Endothelial cell of umbilical vein (primary cell): ENCODE results near the gene EFHC1. TPM values are rescaled to one million over a fixed set of nuclear protein-coding genes. Genes with fewer than 3 reads are reported as not detected.

Source experiments
- BruUV-seq: library from RNA; stranded (reverse); fragments of 400-500 nt; replicated peaks from 2 replicates; lab custom pipeline; 2021; lab: Mats Ljungman, UMichigan
- CTCF ChIA-PET: fragments of 300-600, 350-600 bp; sonication (Branson Sonifier 250); formaldehyde crosslinking; loops from one replicate; lab custom pipeline; 2021; ENCODE audit warnings: antibody characterized with exemption, inconsistent platforms; lab: Charles Lee
- POLR2A ChIA-PET: fragments of 300-600, 350-600 bp; sonication (Branson Sonifier 250); formaldehyde crosslinking; loops from one replicate; lab custom pipeline; 2021; ENCODE audit warnings: antibody characterized with exemption, inconsistent platforms; lab: Charles Lee
- DNase-seq: peaks from one replicate; pipeline ENCODE4 v3.0.0-alpha.2; 2011; ENCODE audit warnings: low read depth, low spot score
- FAIRE-seq: peaks from 2 replicates; lab custom pipeline; 2011; peaks lifted over from hg19 to GRCh38; lab: Jason Lieb, UNC
- H2AFZ ChIP-seq: 2 replicates; pipeline ENCODE4 v1.6.0; 2012; ENCODE audit warnings: low read depth, low read length, control low read depth, inconsistent platforms
- H3K27ac ChIP-seq: 2 replicates; pipeline ENCODE4 v1.5.1; 2011; ENCODE audit warnings: low read depth, mild to moderate bottlenecking, control low read depth, low read length, moderate library complexity; ENCODE audit not compliant: insufficient read depth
- H3K27me3 ChIP-seq, 2 experiments: 2 replicates each; pipeline versions ENCODE4 v1.6.0 to v1.6.1; 2011; ENCODE audit warnings: low read length in 2 of 2, mixed read lengths in 1 of 2; ENCODE audit not compliant: control insufficient read depth in 2 of 2, insufficient read depth in 2 of 2
- H3K36me3 ChIP-seq, 2 experiments: 2 replicates in 1 of 2; 3 replicates in 1 of 2; pipeline ENCODE4 v1.5.1; 2011; ENCODE audit warnings: low read length in 2 of 2, mild to moderate bottlenecking in 1 of 2, moderate library complexity in 1 of 2; ENCODE audit not compliant: control insufficient read depth in 2 of 2, insufficient read depth in 2 of 2; ENCODE audit errors: extremely low read depth in 1 of 2
- H3K4me1 ChIP-seq: 3 replicates; pipeline ENCODE4 v1.5.1; 2011; ENCODE audit warnings: mild to moderate bottlenecking, low read length; ENCODE audit not compliant: control insufficient read depth, insufficient read depth; ENCODE audit errors: extremely low read depth
- H3K4me2 ChIP-seq: 2 replicates; pipeline ENCODE4 v1.6.1; 2011; ENCODE audit warnings: low read length, control low read depth, mixed read lengths; ENCODE audit not compliant: insufficient read depth
- H3K4me3 ChIP-seq, 3 experiments: fragments of 200-600 bp in 1 of 3; sonication (generic), shearing (Covaris generic) in 1 of 3; replicated peaks in 1 of 3; 2 replicates each; pipeline ENCODE4 v1.5.1; 2011 to 2016; ENCODE audit warnings: control low read depth in 3 of 3, low read length in 3 of 3, mild to moderate bottlenecking in 2 of 3, inconsistent platforms in 1 of 3, low read depth in 1 of 3, moderate library complexity in 1 of 3; ENCODE audit not compliant: insufficient read depth in 1 of 3
- H3K79me2 ChIP-seq: 2 replicates; pipeline ENCODE4 v1.6.0; 2012; ENCODE audit warnings: low read length, inconsistent platforms; ENCODE audit not compliant: control insufficient read depth, insufficient read depth
- H3K9ac ChIP-seq: replicated peaks from 2 replicates; pipeline ENCODE3; 2011; ENCODE audit warnings: low read length, control low read depth; ENCODE audit not compliant: insufficient read depth; ENCODE audit errors: extremely low read depth
- H3K9me1 ChIP-seq: replicated peaks from 3 replicates; pipeline ENCODE4 v1.6.0; 2011; ENCODE audit warnings: mild to moderate bottlenecking, low read length; ENCODE audit not compliant: control insufficient read depth, insufficient read depth; ENCODE audit errors: extremely low read depth
- H3K9me3 ChIP-seq: replicated peaks from 2 replicates; pipeline ENCODE4 v1.5.1; 2012; ENCODE audit warnings: low read length, inconsistent platforms; ENCODE audit not compliant: control insufficient read depth, insufficient read depth
- H4K20me1 ChIP-seq: replicated peaks from 2 replicates; pipeline ENCODE3; 2011; ENCODE audit warnings: mild to moderate bottlenecking, low read length; ENCODE audit not compliant: control insufficient read depth, insufficient read depth; ENCODE audit errors: extremely low read depth
- EZH2 ChIP-seq: IDR thresholded peaks from 2 replicates; pipeline ENCODE4 v1.6.1; 2012; ENCODE audit warnings: borderline replicate concordance, low read depth, mild to moderate bottlenecking, moderate library complexity, low read length, inconsistent platforms; ENCODE audit not compliant: severe bottlenecking
- FOS ChIP-seq: IDR thresholded peaks from 2 replicates; pipeline ENCODE4 v1.6.1; 2011; ENCODE audit warnings: mild to moderate bottlenecking, low read length, moderate library complexity, borderline replicate concordance; ENCODE audit not compliant: insufficient read depth
- GATA2 ChIP-seq: IDR thresholded peaks from 2 replicates; pipeline ENCODE4 v1.7.0; 2011; ENCODE audit warnings: low read depth, mild to moderate bottlenecking, moderate library complexity, mixed read lengths, low read length; ENCODE audit not compliant: insufficient read length, insufficient read depth
- JUN ChIP-seq: IDR thresholded peaks from 2 replicates; pipeline ENCODE4 v1.6.1; 2011; ENCODE audit warnings: borderline replicate concordance, low read depth; ENCODE audit not compliant: insufficient read length, insufficient read depth
- MAX ChIP-seq: IDR thresholded peaks from 2 replicates; pipeline ENCODE4 v1.6.1; 2011; ENCODE audit not compliant: insufficient read depth, insufficient read length
- POLR2AphosphoS5 ChIP-seq: IDR thresholded peaks from 2 replicates; pipeline ENCODE4 v1.6.1; 2012; ENCODE audit warnings: low read depth, mild to moderate bottlenecking, control low read depth, low read length, moderate library complexity; ENCODE audit not compliant: insufficient read depth
- dilution Hi-C: fragments of 300-500 bp; cut with MboI; formaldehyde crosslinking; loops from one replicate; pipeline ENCODE4 v1.15.0; 2019; ENCODE audit warnings: low sequenced_read_pairs; ENCODE audit not compliant: extremely low pct_ligation_motif_present
- intact Hi-C: fragments of 100-400 bp; cut with micrococcal nuclease; formaldehyde crosslinking; loops from one replicate; pipeline ENCODE4 v1.10.0; 2022
- polyA plus RNA-seq, 4 experiments: library from polyadenylated mRNA; depleted of rRNA in 3 of 4; stranded (reverse) in 3 of 4; unstranded in 1 of 4; fragments of >200 nt; gene quantifications; 2 replicates each; pipeline versions ENCODE4 v1.2.1 to v1.2.3, GENCODE V29; 2011 to 2012; ENCODE audit warnings: missing spikeins in 1 of 4
- total RNA-seq: library from RNA; stranded (reverse); gene quantifications from 2 replicates; pipeline ENCODE4 v1.2.3, GENCODE V29; 2021

The EFHC1 gene
- total and polyA plus RNA-seq, 2 donors (not counting 3 experiments of a cell fraction or from before 2014, with no cell fraction given) = 14.6 to 17.6 TPM

GRCh38 chr6:52538252-52538900, 118.2 kb downstream of the EFHC1 start:
- Histone ChIP-seq H2AFZ (no peak overlapping the region), H3K36me3 (peaks cover under 1 to 7% of the 10 kb centered on the region in 2 experiments), H3K9ac (no peak overlapping the region), H3K27me3 (no peaks in the 10 kb centered on the region), H3K4me1 (peaks cover 86% of the 10 kb centered on the region), H3K79me2 (peaks cover 78% of the 10 kb centered on the region), H4K20me1 (no peaks in the 10 kb centered on the region), H3K27ac (peak overlapping the region; percentile 74), H3K4me2 (peak overlapping the region; percentile 35), H3K9me3 (no peaks in the 10 kb centered on the region), H3K4me3 (no peak overlapping the region), H3K9me1 (no peaks in the 10 kb centered on the region)
- no peak for DNase-seq
- intact Hi-C loops = no loop called here
- TF ChIP-seq JUN (no peak), MAX (no peak), EZH2 (no peak)
- ChIA-PET CTCF (interaction anchor here (1.6 kb wide), 1 partner anchor 10 kb away, joined by 4 read pairs; no protein-coding TSS in a partner anchor), POLR2A (no interaction called here)
- dilution Hi-C loops = loop anchor here (25.0 kb wide), 1 partner anchor 126 kb away; the partner anchor contains the start of gene EFHC1
- BruUV-seq = no TSS peak
- no peak for FAIRE-seq

GRCh38 chr6:52538901-52539354, 118.8 kb downstream of the EFHC1 start:
- Histone ChIP-seq H3K4me1 (peaks cover 88% of the 10 kb centered on the region), H3K9me1 (no peaks in the 10 kb centered on the region), H3K79me2 (peaks cover 75% of the 10 kb centered on the region), H3K27me3 (no peaks in the 10 kb centered on the region), H3K36me3 (peaks cover 0 to 7% of the 10 kb centered on the region in 2 experiments), H4K20me1 (no peaks in the 10 kb centered on the region), H3K4me3 (no peak overlapping the region), H3K9ac (no peak overlapping the region), H3K27ac (no peak overlapping the region), H3K9me3 (no peaks in the 10 kb centered on the region), H3K4me2 (no peak overlapping the region), H2AFZ (no peak overlapping the region)
- DNase-seq = no peak
- intact Hi-C loops (no loop called here), dilution Hi-C loops (loop anchor here (25.0 kb wide), 1 partner anchor 127 kb away; the partner anchor contains the start of gene EFHC1)
- TF ChIP-seq GATA2 = no peak
- no peak for TF ChIP-seq FOS
- no peak for TF ChIP-seq POLR2AphosphoS5
- BruUV-seq = no TSS peak
- ChIA-PET CTCF (interaction anchor here (0.7 to 0.8 kb wide), 2 partner anchors 26 to 37 kb away, joined by 3 read pairs; no protein-coding TSS in a partner anchor), POLR2A (no interaction called here)
- no peak for FAIRE-seq
